Measurements from ENCODE around the gene GFM1.
A peak's percentile ranks its signal among the peaks of the same experiment; 100 is the strongest.

Gene GFM1

GRCh38 chr3:158644345-158644908 is at the start of gene GFM1:
Gene GFM1 (plus strand): TSS chr3:158644527. CDS start chr3:158644635, 108 bp downstream.
- DNase-seq, result peak; percentile 96

- DNase-seq, result no peak
These were observed 43.5 kb upstream of the GFM1 start for GRCh38 chr3:158600787-158601186.

GRCh38 chr3:158602227-158602626 is 42.1 kb upstream of the GFM1 start:
- no peak for DNase-seq

- no peak for DNase-seq
These were observed 26.1 kb upstream of the GFM1 start for GRCh38 chr3:158617982-158618875.

- no peak for DNase-seq
These were observed 18.4 kb upstream of the GFM1 start for GRCh38 chr3:158625881-158626280.

- DNase-seq, result no peak
These were observed 12.3 kb upstream of the GFM1 start for GRCh38 chr3:158631981-158632380.

- no peak for DNase-seq
These were observed 3.7 kb upstream of the GFM1 start for GRCh38 chr3:158640646-158641045.

GRCh38 chr3:158642005-158642404 is 2.3 kb upstream of the GFM1 start:
- no peak for DNase-seq

GRCh38 chr3:158642474-158643210 is 1.7 kb upstream of the GFM1 start:
- no peak for DNase-seq

- DNase-seq, result no peak
These were observed 5.5 kb downstream of the GFM1 start for GRCh38 chr3:158649791-158650190.

GRCh38 chr3:158651192-158651591 is 6.9 kb downstream of the GFM1 start:
- no peak for DNase-seq

GRCh38 chr3:158652463-158652862 is 8.1 kb downstream of the GFM1 start:
- no peak for DNase-seq

GRCh38 chr3:158658889-158659288 is 14.6 kb downstream of the GFM1 start:
- no peak for DNase-seq

GRCh38 chr3:158659454-158660237 is 15.3 kb downstream of the GFM1 start:
- peak; percentile 11 for DNase-seq

GRCh38 chr3:158660711-158661110 is 16.4 kb downstream of the GFM1 start:
- no peak for DNase-seq

- DNase-seq, result no peak
These were observed 18.9 kb downstream of the GFM1 start for GRCh38 chr3:158663246-158663645.

- DNase-seq, result no peak
These were observed 19.5 kb downstream of the GFM1 start for GRCh38 chr3:158663832-158664231.

GRCh38 chr3:158666416-158666815 is 22.1 kb downstream of the GFM1 start:
- DNase-seq, result no peak

- no peak for DNase-seq
These were observed 24.2 kb downstream of the GFM1 start for GRCh38 chr3:158668506-158668905.

- DNase-seq, result no peak
These were observed 27.5 kb downstream of the GFM1 start for GRCh38 chr3:158671821-158672214.

GRCh38 chr3:158672215-158673176 is 28.2 kb downstream of the GFM1 start, which contains the start of gene LXN:
Gene LXN (minus strand): TSS chr3:158672648. CDS start chr3:158672478, 170 bp downstream.
- no peak for DNase-seq

GRCh38 chr3:158678687-158679086 is 34.4 kb downstream of the GFM1 start:
- no peak for DNase-seq

Measured in NCI-H1417 treated with DMSO at 0.1 percent for 48 hours (cell line).